ENCODE results near the gene HES3. TPM values are rescaled to one million over a fixed set of nuclear protein-coding genes. Genes with fewer than 3 reads are reported as not detected.
A peak's percentile ranks its signal among the peaks of the same experiment; 100 is the strongest.

Gene HES3
- total and polyA plus RNA-seq, 9 donors: not detected

- H3K27ac ChIP-seq (ENCODE audit: low read length): peak overlapping the region; percentile 33
- no peaks in the 10 kb centered on the region for H3K36me3 ChIP-seq (ENCODE audit: control insufficient read depth, insufficient read depth, low read length)
- no peaks in the 10 kb centered on the region for H3K9me3 ChIP-seq (replicated peaks; ENCODE audit: control insufficient read depth, low read depth, low read length)
- H3K4me3 ChIP-seq (ENCODE audit: low read length): no peak overlapping the region
- H3K4me1 ChIP-seq (ENCODE audit: control insufficient read depth, insufficient read depth, low read length): peaks cover 81% of the 10 kb centered on the region
- no peaks in the 10 kb centered on the region for H3K27me3 ChIP-seq (ENCODE audit: control insufficient read depth, insufficient read depth, low read length)
- peak; percentile 61 for DNase-seq
- WGBS (ENCODE audit: insufficient coverage): 17% methylated on average over 6 of the region's 12 CpGs
Observed at GRCh38 chr1:6271554-6271953, 27.6 kb downstream of the HES3 start.

DNA sequence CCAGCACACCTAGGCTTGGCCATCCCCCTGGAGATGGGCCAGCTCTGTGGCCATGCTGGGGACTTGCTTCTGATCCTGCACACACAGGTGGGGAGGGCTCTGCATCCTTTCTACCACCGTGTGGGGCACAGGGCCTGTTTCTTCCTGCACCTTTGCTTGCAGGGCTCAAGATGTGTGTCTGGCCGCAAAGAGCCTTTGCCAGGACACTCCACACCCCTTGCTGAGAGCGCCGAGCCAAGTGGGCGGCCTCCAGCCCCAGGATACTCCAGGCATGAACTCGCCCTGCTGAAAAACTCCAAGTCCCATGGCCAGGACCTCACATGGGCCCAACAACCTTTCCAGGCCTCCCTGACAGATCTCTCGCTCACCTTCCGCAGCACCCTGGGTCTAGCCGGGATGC lies 28.5 kb downstream of the HES3 start:
- peaks cover 81% of the 10 kb centered on the region for H3K4me1 ChIP-seq (ENCODE audit: control insufficient read depth, insufficient read depth, low read length)
- DNase-seq: peak; percentile 47
- H3K9me3 ChIP-seq (replicated peaks; ENCODE audit: control insufficient read depth, low read depth, low read length): no peaks in the 10 kb centered on the region
- H3K27ac ChIP-seq (ENCODE audit: low read length): no peak overlapping the region
- no peaks in the 10 kb centered on the region for H3K36me3 ChIP-seq (ENCODE audit: control insufficient read depth, insufficient read depth, low read length)
- no peak overlapping the region for H3K4me3 ChIP-seq (ENCODE audit: low read length)
- no peaks in the 10 kb centered on the region for H3K27me3 ChIP-seq (ENCODE audit: control insufficient read depth, insufficient read depth, low read length)
- 56% methylated on average over 9 of the region's 9 CpGs for WGBS (ENCODE audit: insufficient coverage)

- Histone ChIP-seq H3K4me1 (ENCODE audit: control insufficient read depth, insufficient read depth, low read length) (peaks cover 85% of the 10 kb centered on the region), H3K27ac (ENCODE audit: low read length) (no peak overlapping the region), H3K36me3 (ENCODE audit: control insufficient read depth, insufficient read depth, low read length) (no peaks in the 10 kb centered on the region), H3K9me3 (replicated peaks; ENCODE audit: control insufficient read depth, low read depth, low read length) (no peaks in the 10 kb centered on the region), H3K4me3 (ENCODE audit: low read length) (no peak overlapping the region), H3K27me3 (ENCODE audit: control insufficient read depth, insufficient read depth, low read length) (no peaks in the 10 kb centered on the region)
- DNase-seq: no peak
- 76% methylated on average over 6 of the region's 6 CpGs for WGBS (ENCODE audit: insufficient coverage)
Observed at GRCh38 chr1:6272868-6273267, 28.9 kb downstream of the HES3 start.

DNA sequence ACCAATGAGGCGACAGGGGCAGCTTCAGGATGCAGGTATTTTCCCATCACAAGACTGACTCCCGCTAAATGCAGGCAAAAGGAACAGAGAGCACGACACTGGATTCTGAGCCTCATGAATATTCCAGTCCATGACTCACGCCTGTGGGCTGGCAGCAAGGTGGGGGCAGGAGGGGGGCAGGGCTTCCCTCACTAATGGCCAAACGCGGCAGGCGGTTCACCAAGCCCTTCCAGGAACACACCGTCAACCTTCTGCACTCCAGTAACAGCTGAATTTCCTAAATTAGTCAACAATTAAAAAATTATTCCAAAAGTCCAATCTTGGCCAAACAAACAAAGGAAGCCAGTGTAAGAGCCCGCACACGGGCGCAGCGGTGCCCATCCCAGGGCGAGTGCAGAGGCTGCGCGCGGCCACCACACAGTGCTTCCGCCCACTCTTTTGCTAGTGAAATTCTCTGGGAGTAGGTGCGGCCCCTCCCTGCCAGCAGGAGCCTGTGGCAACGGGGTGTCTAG lies 29.5 kb downstream of the HES3 start:
- no peak overlapping the region for H3K27ac ChIP-seq (ENCODE audit: low read length)
- no peak overlapping the region for H3K4me3 ChIP-seq (ENCODE audit: low read length)

DNA sequence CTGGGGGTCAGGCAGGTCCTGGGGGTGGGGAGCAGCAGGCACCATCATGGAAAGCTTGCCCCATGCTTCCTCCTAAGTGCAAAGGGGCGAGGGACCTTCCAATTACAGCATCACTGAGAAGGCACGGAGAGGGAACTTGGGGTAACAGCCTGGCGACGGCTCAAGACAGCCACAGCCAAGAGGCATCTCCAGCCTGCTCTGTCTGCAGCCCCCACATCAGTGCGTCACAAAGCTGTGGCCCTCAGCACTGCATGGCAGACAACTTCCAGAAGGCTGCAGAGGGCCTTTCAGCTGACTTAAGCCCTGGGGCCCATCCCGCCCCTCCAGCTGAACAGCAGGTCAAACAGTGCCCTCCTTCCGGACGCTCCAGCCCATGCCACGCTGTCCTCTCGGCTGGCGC lies 30.1 kb downstream of the HES3 start:
- no peak for DNase-seq
- WGBS (ENCODE audit: insufficient coverage): 96% methylated on average over 11 of the region's 11 CpGs

More for the DNA sequence above, 29.5 kb downstream of the HES3 start:
- DNase-seq: no peak
- Histone ChIP-seq H3K4me1 (ENCODE audit: control insufficient read depth, insufficient read depth, low read length) (peaks cover 91% of the 10 kb centered on the region), H3K27me3 (ENCODE audit: control insufficient read depth, insufficient read depth, low read length) (no peaks in the 10 kb centered on the region), H3K36me3 (ENCODE audit: control insufficient read depth, insufficient read depth, low read length) (no peaks in the 10 kb centered on the region), H3K9me3 (replicated peaks; ENCODE audit: control insufficient read depth, low read depth, low read length) (no peaks in the 10 kb centered on the region)
- 98% methylated on average over 9 of the region's 19 CpGs for WGBS (ENCODE audit: insufficient coverage)

GRCh38 chr1:6274622-6275139 lies 30.7 kb downstream of the HES3 start:
- H3K4me3 ChIP-seq (ENCODE audit: low read length): no peak overlapping the region
- no peaks in the 10 kb centered on the region for H3K9me3 ChIP-seq (replicated peaks; ENCODE audit: control insufficient read depth, low read depth, low read length)
- H3K4me1 ChIP-seq (ENCODE audit: control insufficient read depth, insufficient read depth, low read length): peaks cover 86% of the 10 kb centered on the region

More for the DNA sequence above, 30.1 kb downstream of the HES3 start:
- H3K9me3 ChIP-seq (replicated peaks; ENCODE audit: control insufficient read depth, low read depth, low read length): no peaks in the 10 kb centered on the region
- peaks cover 92% of the 10 kb centered on the region for H3K4me1 ChIP-seq (ENCODE audit: control insufficient read depth, insufficient read depth, low read length)
- no peak overlapping the region for H3K27ac ChIP-seq (ENCODE audit: low read length)
- H3K4me3 ChIP-seq (ENCODE audit: low read length): no peak overlapping the region
- no peaks in the 10 kb centered on the region for H3K36me3 ChIP-seq (ENCODE audit: control insufficient read depth, insufficient read depth, low read length)
- no peaks in the 10 kb centered on the region for H3K27me3 ChIP-seq (ENCODE audit: control insufficient read depth, insufficient read depth, low read length)

DNA sequence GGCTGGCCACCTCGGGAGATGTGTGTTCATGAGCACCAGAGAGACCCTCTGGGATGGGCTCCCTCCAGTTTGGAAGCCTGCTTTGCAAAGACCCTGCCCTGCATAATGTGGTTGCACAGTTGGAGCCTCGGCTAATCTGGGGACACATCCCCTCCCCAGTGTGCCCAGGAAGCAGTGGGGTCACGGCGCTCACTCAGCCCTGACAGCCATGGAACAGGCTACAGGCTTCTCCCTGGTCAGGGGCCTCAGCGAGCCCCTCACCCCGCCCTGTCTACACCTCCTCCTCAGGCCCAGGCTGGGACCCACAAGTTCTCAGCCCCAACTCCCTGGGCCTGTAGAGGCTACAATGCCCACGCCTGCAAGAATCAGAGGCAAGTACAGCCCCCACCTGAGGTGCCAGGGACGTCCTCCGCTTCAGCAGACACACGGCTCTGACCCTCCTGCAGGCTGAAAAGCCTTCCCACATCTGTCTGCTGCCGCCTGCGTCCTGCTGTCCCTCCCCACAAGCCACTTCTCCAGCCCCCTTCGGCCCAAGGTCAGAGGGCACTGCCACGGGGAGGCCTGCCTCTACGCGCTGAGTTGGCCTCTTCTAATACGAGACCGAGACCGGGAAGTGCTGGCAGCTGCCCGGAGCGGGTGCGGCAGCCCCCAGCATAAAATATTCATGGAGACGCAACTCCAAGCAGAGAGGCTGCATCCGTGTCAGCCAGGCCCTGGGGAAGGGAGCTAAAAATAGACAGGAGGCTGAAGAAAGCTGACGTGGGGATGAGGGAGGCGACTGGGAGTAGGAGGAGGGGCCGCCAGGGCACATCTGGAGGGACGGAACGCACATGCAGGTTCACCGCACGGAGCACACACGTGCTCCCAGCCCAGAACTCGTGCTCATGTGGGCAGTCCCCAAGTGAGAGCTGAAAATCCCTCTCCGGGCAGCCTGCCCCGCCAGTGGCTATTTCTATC lies 32.1 kb downstream of the HES3 start:
- DNase-seq: peak; percentile 95
- Histone ChIP-seq H3K36me3 (ENCODE audit: control insufficient read depth, insufficient read depth, low read length) (no peaks in the 10 kb centered on the region), H3K27ac (ENCODE audit: low read length) (peak overlapping the region; percentile 86), H3K4me3 (ENCODE audit: low read length) (no peak overlapping the region), H3K9me3 (replicated peaks; ENCODE audit: control insufficient read depth, low read depth, low read length) (no peaks in the 10 kb centered on the region), H3K4me1 (ENCODE audit: control insufficient read depth, insufficient read depth, low read length) (peaks cover 73% of the 10 kb centered on the region), H3K27me3 (ENCODE audit: control insufficient read depth, insufficient read depth, low read length) (no peaks in the 10 kb centered on the region)
- 31% methylated on average over 27 of the region's 35 CpGs for WGBS (ENCODE audit: insufficient coverage)

More at GRCh38 chr1:6274622-6275139, 30.7 kb downstream of the HES3 start:
- 92% methylated on average over 15 of the region's 16 CpGs for WGBS (ENCODE audit: insufficient coverage)
- no peak overlapping the region for H3K27ac ChIP-seq (ENCODE audit: low read length)
- no peaks in the 10 kb centered on the region for H3K36me3 ChIP-seq (ENCODE audit: control insufficient read depth, insufficient read depth, low read length)
- DNase-seq: no peak
- H3K27me3 ChIP-seq (ENCODE audit: control insufficient read depth, insufficient read depth, low read length): no peaks in the 10 kb centered on the region

DNA sequence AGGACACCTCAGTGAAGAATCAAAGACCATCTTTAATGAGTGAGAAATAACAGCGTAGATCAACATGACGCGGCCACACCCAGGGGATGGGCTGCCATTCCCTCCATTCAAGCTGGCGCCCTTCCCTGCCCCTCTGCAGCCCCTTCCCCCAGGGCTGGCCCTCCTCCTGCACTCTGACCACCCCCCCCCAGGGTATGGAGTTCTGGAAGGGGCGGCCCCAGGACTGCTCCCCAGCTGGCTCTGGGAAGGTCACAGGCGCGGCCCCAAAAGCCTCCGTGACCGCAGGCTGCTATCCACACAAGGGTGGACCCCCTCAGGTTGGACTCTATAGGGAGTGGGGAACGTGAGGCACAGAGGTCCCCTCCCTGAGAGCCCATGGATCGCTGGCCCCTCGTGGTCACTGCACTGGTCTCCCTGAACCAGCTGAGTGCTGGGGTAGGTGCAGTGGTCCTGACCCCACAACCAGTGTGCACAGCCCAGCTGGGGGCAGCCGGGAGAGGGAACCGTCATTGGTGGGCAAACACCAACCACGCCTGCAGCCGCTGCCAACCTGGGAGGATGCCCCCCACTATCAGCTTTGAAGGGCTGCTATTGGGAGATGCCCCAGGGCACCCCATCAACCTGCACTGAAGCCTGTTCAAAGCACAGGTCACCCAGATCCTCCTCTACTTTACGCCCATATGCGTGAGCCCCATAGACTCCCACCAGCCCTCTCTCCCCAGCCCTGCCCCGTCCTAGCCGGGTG lies 33.0 kb downstream of the HES3 start:
- peak overlapping the region; percentile 86 for H3K27ac ChIP-seq (ENCODE audit: low read length)
- WGBS (ENCODE audit: insufficient coverage): 82% methylated on average over 13 of the region's 20 CpGs
- no peak overlapping the region for H3K4me3 ChIP-seq (ENCODE audit: low read length)

GRCh38 chr1:6278263-6278662 lies 34.3 kb downstream of the HES3 start:
- Histone ChIP-seq H3K36me3 (ENCODE audit: control insufficient read depth, insufficient read depth, low read length) (no peaks in the 10 kb centered on the region), H3K4me3 (ENCODE audit: low read length) (no peak overlapping the region), H3K9me3 (replicated peaks; ENCODE audit: control insufficient read depth, low read depth, low read length) (no peaks in the 10 kb centered on the region), H3K4me1 (ENCODE audit: control insufficient read depth, insufficient read depth, low read length) (peaks cover 65% of the 10 kb centered on the region), H3K27ac (ENCODE audit: low read length) (no peak overlapping the region), H3K27me3 (ENCODE audit: control insufficient read depth, insufficient read depth, low read length) (no peaks in the 10 kb centered on the region)
- no peak for DNase-seq
- WGBS (ENCODE audit: insufficient coverage): 46% methylated on average over 8 of the region's 9 CpGs

More for the DNA sequence above, 33.0 kb downstream of the HES3 start:
- DNase-seq: no peak
- no peaks in the 10 kb centered on the region for H3K36me3 ChIP-seq (ENCODE audit: control insufficient read depth, insufficient read depth, low read length)
- H3K4me1 ChIP-seq (ENCODE audit: control insufficient read depth, insufficient read depth, low read length): peaks cover 73% of the 10 kb centered on the region
- H3K9me3 ChIP-seq (replicated peaks; ENCODE audit: control insufficient read depth, low read depth, low read length): no peaks in the 10 kb centered on the region
- no peaks in the 10 kb centered on the region for H3K27me3 ChIP-seq (ENCODE audit: control insufficient read depth, insufficient read depth, low read length)

DNA sequence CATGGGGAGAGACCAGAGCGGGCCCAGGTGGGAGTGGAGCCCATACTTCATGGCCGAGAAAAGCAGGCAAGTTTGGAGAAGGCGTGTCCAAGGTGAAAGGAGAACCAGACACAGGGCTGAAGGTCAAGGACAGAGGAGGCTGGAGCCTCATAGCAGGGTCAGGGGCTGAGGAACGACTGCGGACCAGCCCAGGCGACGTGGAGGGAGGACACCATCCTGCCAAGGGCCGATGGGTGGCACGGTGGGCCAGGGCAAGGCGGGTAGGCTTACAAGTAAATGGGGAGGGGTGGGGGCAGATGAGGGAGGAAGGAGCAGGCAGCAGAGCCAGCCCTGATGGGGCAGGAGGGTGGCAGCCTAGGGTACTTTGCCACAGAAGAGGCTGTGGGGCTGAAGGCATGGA lies 35.1 kb downstream of the HES3 start:
- peaks cover 59% of the 10 kb centered on the region for H3K4me1 ChIP-seq (ENCODE audit: control insufficient read depth, insufficient read depth, low read length)
- no peak overlapping the region for H3K4me3 ChIP-seq (ENCODE audit: low read length)
- no peaks in the 10 kb centered on the region for H3K9me3 ChIP-seq (replicated peaks; ENCODE audit: control insufficient read depth, low read depth, low read length)
- no peak overlapping the region for H3K27ac ChIP-seq (ENCODE audit: low read length)
- DNase-seq: no peak
- H3K27me3 ChIP-seq (ENCODE audit: control insufficient read depth, insufficient read depth, low read length): no peaks in the 10 kb centered on the region
- H3K36me3 ChIP-seq (ENCODE audit: control insufficient read depth, insufficient read depth, low read length): no peaks in the 10 kb centered on the region
- 86% methylated on average over 10 of the region's 10 CpGs for WGBS (ENCODE audit: insufficient coverage)

Data from muscle of leg (tissue), 11 donors.